Measurements from ENCODE around the gene CCDC91.

The CCDC91 gene

DNA sequence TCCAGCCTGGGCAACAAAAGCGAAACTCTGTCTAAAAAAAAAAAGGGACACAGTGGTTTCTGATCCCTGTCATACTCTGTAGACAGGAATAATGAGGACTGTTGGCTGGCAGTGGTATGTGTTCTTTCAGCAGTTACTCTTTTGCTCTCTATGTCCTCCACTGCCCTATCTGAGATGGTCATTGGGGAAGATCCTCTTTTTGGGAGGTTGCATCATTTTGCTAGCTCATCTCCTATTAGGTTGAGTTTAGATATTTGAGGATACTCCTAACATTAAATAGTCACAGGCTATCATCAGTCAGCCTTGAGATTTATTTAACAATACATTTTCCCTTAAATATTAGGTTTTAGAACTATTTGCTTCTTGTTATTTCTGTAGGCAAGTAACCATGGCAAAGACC, 5.9 kb upstream of the CCDC91 start:
- no peak for TF ChIP-seq CTCF (IDR thresholded peaks at IDR 0.05)

GRCh38 chr12:28186500-28186899, 3.8 kb upstream of the CCDC91 start:
- no peak for TF ChIP-seq CTCF (IDR thresholded peaks at IDR 0.05)

GRCh38 chr12:28189784-28190320, 404 bp upstream of the CCDC91 start:
- no peak for TF ChIP-seq CTCF (IDR thresholded peaks at IDR 0.05)

GRCh38 chr12:28191051-28192048, 1.1 kb downstream of the CCDC91 start:
- no peak for TF ChIP-seq CTCF (IDR thresholded peaks at IDR 0.05)

DNA sequence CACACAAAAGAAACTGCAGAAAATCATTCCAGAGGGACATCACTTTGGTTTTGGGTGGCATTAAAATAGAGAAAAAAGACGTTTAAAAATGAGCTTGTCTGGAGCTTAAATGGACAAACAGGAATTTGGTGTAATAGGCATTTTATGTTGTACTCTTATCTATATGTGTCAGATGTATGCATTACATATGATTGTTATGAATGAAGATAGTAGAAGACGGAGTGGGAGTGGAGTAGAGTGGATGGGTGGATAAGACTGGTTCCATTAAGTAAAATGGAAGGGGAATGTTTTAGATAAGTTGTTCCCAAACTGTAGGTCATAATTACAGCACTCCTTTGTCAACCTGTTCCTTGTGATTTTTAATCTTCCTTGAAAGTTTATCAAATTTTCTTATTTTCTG, 1.9 kb downstream of the CCDC91 start:
- no peak for TF ChIP-seq CTCF (IDR thresholded peaks at IDR 0.05)

GRCh38 chr12:28202374-28203130, 12.3 kb downstream of the CCDC91 start:
- TF ChIP-seq CTCF (IDR thresholded peaks at IDR 0.05): no peak

DNA sequence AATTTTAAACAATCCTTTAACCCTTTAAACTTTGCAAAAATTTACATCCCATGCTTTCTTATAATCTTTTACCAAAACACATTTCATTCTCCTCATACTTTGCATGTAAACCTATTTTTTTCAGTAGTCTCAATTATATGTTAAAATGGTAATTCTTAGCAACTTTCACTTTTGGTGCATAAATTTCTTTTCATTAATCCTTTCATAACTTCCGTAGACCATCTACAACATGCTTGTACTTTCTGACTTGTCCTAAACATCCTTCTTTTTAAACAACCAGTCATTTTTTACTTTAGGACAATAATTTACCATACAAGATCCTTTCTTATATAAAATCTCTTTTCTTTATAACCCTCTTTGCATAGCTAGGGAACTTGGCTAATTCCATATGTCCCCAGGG, 19.5 kb downstream of the CCDC91 start:
- no peak for TF ChIP-seq CTCF (IDR thresholded peaks at IDR 0.05)
